Endodermal cell (in vitro differentiated cells): ENCODE measurements around the gene NPSR1. TPM values are rescaled to one million over a fixed set of nuclear protein-coding genes. Genes with fewer than 3 reads are reported as not detected.

Experiments
- DNase-seq: peaks from one replicate; pipeline ENCODE4 v3.0.0-alpha.2; 2017
- H3K27ac ChIP-seq: 2 replicates; pipeline ENCODE4 v1.5.1; 2013; ENCODE audit warnings: mild to moderate bottlenecking, low read depth, low read length, moderate library complexity
- H3K27me3 ChIP-seq: 2 replicates; pipeline ENCODE4 v1.6.1; 2013; ENCODE audit warnings: mild to moderate bottlenecking, low read length, moderate library complexity; ENCODE audit not compliant: insufficient read depth, control insufficient read depth, poor library complexity, severe bottlenecking
- H3K36me3 ChIP-seq: 2 replicates; pipeline ENCODE4 v1.7.0; 2013; ENCODE audit warnings: mild to moderate bottlenecking, low read length, moderate library complexity; ENCODE audit not compliant: control insufficient read depth, insufficient read depth
- H3K4me1 ChIP-seq: one replicate; pipeline ENCODE4 v1.7.0; 2013; ENCODE audit warnings: low read length; ENCODE audit not compliant: control insufficient read depth, insufficient read depth
- H3K4me3 ChIP-seq: 2 replicates; pipeline ENCODE4 v1.5.1; 2013; ENCODE audit warnings: mild to moderate bottlenecking, low read length, moderate library complexity
- H3K9ac ChIP-seq: 2 replicates; pipeline ENCODE4 v1.6.1; 2013; ENCODE audit warnings: mild to moderate bottlenecking, low read length, moderate library complexity; ENCODE audit not compliant: poor library complexity, severe bottlenecking; ENCODE audit errors: extremely low read depth
- H3K9me3 ChIP-seq: 2 replicates; pipeline ENCODE4 v1.6.1; 2013; ENCODE audit warnings: mild to moderate bottlenecking, low read length, moderate library complexity; ENCODE audit not compliant: control insufficient read depth
- H3K27ac Mint-ChIP-seq: 2 replicates; pipeline ENCODE4 v1.8.0; 2020; ENCODE audit warnings: mixed read lengths
- H3K27me3 Mint-ChIP-seq: 2 replicates; pipeline ENCODE4 v1.8.0; 2021; ENCODE audit warnings: mild to moderate bottlenecking, mixed read lengths; ENCODE audit not compliant: insufficient read depth
- H3K36me3 Mint-ChIP-seq: 2 replicates; pipeline ENCODE4 v1.8.0; 2020; ENCODE audit warnings: low read depth, mixed read lengths
- H3K4me1 Mint-ChIP-seq: 2 replicates; pipeline ENCODE4 v1.8.0; 2020; ENCODE audit warnings: mixed read lengths
- H3K4me3 Mint-ChIP-seq: 2 replicates; pipeline ENCODE4 v1.8.0; 2020; ENCODE audit warnings: mild to moderate bottlenecking, moderate library complexity, mixed read lengths
- H3K9me3 Mint-ChIP-seq: 2 replicates; pipeline ENCODE4 v1.8.0; 2020; ENCODE audit warnings: mild to moderate bottlenecking, mixed read lengths
- WGBS, 2 experiments: methylation state at CpG; one replicate each; pipeline versions ENCODE4 v1.1.5 to v1.1.7; 2013; ENCODE audit warnings: missing lambda C conversion rate in 2 of 2, mixed read lengths in 1 of 2; ENCODE audit not compliant: insufficient coverage in 1 of 2, insufficient read length in 1 of 2; 5-methylcytosine and 5-hydroxymethylcytosine counted together
- total RNA-seq, 2 donors: library from RNA; stranded (reverse); fragmentation: NEBNext Ultra II Directional in 1 of 2; extraction: Animal tissue kit (Norgen Biotek cat#: 25700) in 1 of 2; gene quantifications; 2 replicates in 1 of 2; 3 replicates in 1 of 2; pipeline ENCODE4 v1.2.1, GENCODE V29; 2021
- TF ChIP-seq, protein P1 (sequence below): fragments of 200-600 bp; sonication (generic); conservative IDR thresholded peaks from 2 replicates; pipeline ENCODE4 v1.5.0; 2021; ENCODE audit warnings: antibody characterized with exemption, mild to moderate bottlenecking

NPSR1 gene
- total RNA-seq, 2 donors from 2014 or later, result not detected

GRCh38 chr7:34848670-34849069 lies 190.7 kb downstream of the NPSR1 start:
- Mint-ChIP-seq H3K27ac (no peak overlapping the region), H3K4me3 (no peak overlapping the region)
- WGBS, 2 experiments, result 97% methylated on average over 1 of the region's 1 CpG; no CpG with 5 or more reads in 1 of the 2 experiments

GRCh38 chr7:34849163-34849960 lies 191.3 kb downstream of the NPSR1 start:
- Mint-ChIP-seq H3K4me1 (peaks cover 14% of the 10 kb centered on the region), H3K36me3 (no peaks in the 10 kb centered on the region), H3K9me3 (no peaks in the 10 kb centered on the region), H3K27me3 (no peaks in the 10 kb centered on the region), H3K27ac (no peak overlapping the region), H3K4me3 (no peak overlapping the region)
- Histone ChIP-seq H3K36me3 (no peaks in the 10 kb centered on the region), H3K4me3 (no peak overlapping the region), H3K9me3 (no peaks in the 10 kb centered on the region), H3K4me1 (no peaks in the 10 kb centered on the region), H3K27ac (no peak overlapping the region), H3K27me3 (no peaks in the 10 kb centered on the region), H3K9ac (no peak overlapping the region)
- no peak for DNase-seq
- TF ChIP-seq, protein P1, sequence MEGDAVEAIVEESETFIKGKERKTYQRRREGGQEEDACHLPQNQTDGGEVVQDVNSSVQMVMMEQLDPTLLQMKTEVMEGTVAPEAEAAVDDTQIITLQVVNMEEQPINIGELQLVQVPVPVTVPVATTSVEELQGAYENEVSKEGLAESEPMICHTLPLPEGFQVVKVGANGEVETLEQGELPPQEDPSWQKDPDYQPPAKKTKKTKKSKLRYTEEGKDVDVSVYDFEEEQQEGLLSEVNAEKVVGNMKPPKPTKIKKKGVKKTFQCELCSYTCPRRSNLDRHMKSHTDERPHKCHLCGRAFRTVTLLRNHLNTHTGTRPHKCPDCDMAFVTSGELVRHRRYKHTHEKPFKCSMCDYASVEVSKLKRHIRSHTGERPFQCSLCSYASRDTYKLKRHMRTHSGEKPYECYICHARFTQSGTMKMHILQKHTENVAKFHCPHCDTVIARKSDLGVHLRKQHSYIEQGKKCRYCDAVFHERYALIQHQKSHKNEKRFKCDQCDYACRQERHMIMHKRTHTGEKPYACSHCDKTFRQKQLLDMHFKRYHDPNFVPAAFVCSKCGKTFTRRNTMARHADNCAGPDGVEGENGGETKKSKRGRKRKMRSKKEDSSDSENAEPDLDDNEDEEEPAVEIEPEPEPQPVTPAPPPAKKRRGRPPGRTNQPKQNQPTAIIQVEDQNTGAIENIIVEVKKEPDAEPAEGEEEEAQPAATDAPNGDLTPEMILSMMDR, result no peak
- WGBS, 2 experiments, result 91 to 92% methylated on average over 5 to 9 of the region's 9 CpGs

More at GRCh38 chr7:34848670-34849069, 190.7 kb downstream of the NPSR1 start:
- H3K36me3 ChIP-seq, result no peaks in the 10 kb centered on the region
- no peaks in the 10 kb centered on the region for H3K27me3 Mint-ChIP-seq
- H3K4me3 ChIP-seq, result no peak overlapping the region
- peaks cover 17% of the 10 kb centered on the region for H3K4me1 Mint-ChIP-seq
- no peak overlapping the region for H3K9ac ChIP-seq
- H3K9me3 Mint-ChIP-seq, result peaks cover 2% of the 10 kb centered on the region
- DNase-seq, result no peak
- no peaks in the 10 kb centered on the region for H3K27me3 ChIP-seq
- no peaks in the 10 kb centered on the region for H3K36me3 Mint-ChIP-seq
- TF ChIP-seq, protein P1, result no peak
- H3K4me1 ChIP-seq, result no peaks in the 10 kb centered on the region
- H3K9me3 ChIP-seq, result peaks cover under 1% of the 10 kb centered on the region
- no peak overlapping the region for H3K27ac ChIP-seq

DNA sequence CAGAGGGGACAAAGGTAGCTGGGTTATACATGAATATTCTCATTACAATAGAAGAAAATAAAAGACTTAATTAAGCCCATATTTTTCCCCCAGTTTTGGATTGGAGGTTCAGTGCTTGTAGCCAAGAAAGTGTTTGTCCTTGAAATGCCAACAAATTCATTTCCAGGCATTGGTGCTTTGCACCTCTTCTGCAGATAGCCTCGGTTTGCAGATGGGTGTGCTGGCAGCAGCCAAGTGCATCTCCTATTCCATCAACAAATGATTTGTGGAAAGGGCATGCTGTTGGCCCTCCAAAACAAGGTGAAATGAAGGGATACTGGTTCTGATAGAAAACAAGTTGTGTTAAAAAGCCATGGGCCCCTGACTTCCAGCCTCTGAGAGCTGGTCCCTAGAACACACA lies 192.0 kb downstream of the NPSR1 start:
- no peaks in the 10 kb centered on the region for H3K9me3 ChIP-seq

More for the DNA sequence above, 192.0 kb downstream of the NPSR1 start:
- H3K27ac ChIP-seq, result no peak overlapping the region
- 92 to 100% methylated on average over 1 of the region's 1 CpG for WGBS, 2 experiments
- H3K27me3 Mint-ChIP-seq, result no peaks in the 10 kb centered on the region
- TF ChIP-seq, protein P1, result no peak
- H3K4me1 Mint-ChIP-seq, result peaks cover 14% of the 10 kb centered on the region
- no peaks in the 10 kb centered on the region for H3K36me3 Mint-ChIP-seq
- H3K4me1 ChIP-seq, result no peaks in the 10 kb centered on the region
- no peaks in the 10 kb centered on the region for H3K27me3 ChIP-seq
- H3K4me3 Mint-ChIP-seq, result no peak overlapping the region
- H3K27ac Mint-ChIP-seq, result no peak overlapping the region
- H3K9ac ChIP-seq, result no peak overlapping the region
- no peak overlapping the region for H3K4me3 ChIP-seq
- H3K9me3 Mint-ChIP-seq, result no peaks in the 10 kb centered on the region
- H3K36me3 ChIP-seq, result no peaks in the 10 kb centered on the region
- no peak for DNase-seq
